HG03025 (cell line): Measurements from ENCODE around the gene PPP2R5E.
"Not testable (repeated sequence)": the region's sequence is repeated elsewhere in the genome, so short reads cannot be mapped to it uniquely, and the experiment has no call there.

Experiments
- ATAC-seq: cut with Tn5 transposase; IDR thresholded peaks from one replicate; pipeline ENCODE4 v1.9.1; 2021; ENCODE audit warnings: mild to moderate bottlenecking, moderate library complexity; ENCODE audit not compliant: unreplicated experiment, low FRiP score

Gene PPP2R5E

DNA sequence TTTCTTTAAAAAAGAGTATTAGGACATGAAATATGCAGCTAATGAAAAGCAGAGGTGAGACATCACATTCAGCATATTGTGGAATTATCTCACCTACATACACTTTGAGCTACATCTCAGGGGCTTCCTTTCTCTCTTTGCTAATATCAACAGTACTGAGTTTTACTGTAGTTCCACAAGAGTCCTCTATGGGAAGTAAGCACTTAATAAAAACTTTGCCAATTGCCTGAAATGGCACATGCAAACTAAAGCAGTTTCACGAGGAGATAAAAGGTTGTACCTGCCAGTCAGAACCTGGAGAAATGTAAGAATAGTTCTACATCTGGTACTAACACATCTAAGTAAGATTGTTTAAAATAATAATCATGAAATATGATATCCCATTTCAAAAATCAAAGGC, 150.9 kb downstream of the PPP2R5E start:
- ATAC-seq, result no peak

DNA sequence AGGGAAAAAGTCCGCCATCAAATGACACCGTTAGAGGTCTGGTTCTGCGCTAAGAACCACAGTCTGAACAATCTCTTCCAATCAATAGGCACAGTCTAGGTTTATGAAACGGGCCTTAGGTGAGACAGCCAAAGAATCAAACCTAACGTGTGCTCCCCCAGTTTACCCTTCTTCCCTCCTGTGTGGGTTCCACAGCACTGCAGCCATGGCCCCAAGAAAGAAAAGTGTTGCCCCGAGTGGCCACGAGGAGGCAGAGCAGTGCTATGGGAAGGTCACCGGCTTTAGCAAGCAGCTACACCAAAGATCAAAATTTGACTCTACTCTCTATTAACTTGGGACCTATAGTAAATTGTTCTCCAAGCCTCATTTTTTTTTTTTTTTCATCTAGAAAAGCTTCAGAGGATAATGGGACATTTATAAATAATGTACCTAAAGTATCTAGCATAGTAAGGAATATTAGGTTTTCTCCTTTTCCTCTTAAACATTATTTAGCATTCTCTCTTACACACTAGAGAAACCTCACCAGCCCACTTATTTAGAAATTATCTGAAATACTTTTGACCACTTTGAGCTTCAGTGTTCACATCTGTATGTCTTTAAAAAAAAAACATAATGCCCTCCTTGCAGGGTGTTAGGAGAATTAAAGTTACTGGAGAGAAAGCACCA, 154.3 kb downstream of the PPP2R5E start:
- ATAC-seq, result no peak

DNA sequence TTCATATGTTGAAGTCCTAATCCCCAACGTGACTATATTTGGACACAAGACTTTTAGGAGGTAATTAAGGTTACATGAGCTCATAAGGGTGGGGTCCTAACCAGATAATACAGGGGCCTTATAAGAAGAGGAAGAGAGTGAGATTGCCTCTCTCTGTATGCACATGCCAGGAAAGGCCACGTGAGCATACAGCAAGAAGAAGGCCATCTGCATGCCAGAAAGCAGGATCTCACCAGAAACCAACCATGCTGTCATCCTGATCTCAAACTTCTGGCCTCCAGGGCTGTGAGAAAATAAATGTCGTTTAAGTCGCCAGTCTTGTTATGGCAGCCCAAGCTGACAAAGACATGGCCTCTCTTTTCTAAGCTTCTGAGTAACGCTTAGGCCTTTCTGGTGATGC, 155.5 kb downstream of the PPP2R5E start:
- no peak for ATAC-seq

- no peak for ATAC-seq
These were observed 159.3 kb downstream of the PPP2R5E start for GRCh38 chr14:63383776-63384367.

DNA sequence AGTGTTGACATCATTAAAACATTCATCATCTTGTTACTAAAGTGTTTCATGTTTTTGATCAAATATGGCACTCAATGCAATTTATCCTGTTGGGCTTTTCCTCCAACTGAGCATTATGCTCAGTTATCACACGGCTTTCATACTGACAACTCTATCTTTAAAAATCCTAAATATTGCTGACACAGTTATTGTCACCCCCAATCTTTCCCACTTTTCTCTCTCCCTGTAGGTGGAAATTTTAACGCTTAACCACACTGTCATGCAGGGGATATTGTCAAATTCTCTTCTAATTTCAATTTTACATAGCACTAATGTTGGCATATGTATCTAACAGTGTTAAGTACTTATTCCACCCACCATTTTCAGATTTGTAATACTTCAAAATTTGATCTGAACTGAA, 164.7 kb downstream of the PPP2R5E start:
- no peak for ATAC-seq

GRCh38 chr14:63375769-63376168, 167.4 kb downstream of the PPP2R5E start:
- ATAC-seq, result no peak

- not testable (repeated sequence) for ATAC-seq
These were observed 171.6 kb downstream of the PPP2R5E start for GRCh38 chr14:63371613-63372012.

DNA sequence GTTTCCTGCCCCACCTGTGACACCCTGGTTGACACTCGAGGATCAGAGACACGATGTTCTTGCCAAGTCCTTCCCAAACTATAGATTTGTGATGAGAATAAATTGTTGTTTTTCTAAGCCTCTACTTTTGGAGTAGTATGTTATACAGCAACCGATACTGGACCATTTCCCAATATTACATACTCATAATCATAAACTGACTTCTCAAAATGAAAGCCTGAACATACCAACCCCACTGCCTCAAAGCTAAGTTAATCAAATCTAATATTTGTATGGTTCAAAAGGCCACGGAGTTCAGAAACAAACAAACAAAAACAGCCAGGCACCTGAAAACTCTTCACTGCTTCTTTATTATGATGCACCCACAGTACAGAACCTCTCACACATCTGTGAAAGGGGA, 172.1 kb downstream of the PPP2R5E start:
- no peak for ATAC-seq

- no peak for ATAC-seq
These were observed 175.3 kb downstream of the PPP2R5E start for GRCh38 chr14:63367742-63368364.

GRCh38 chr14:63362389-63362819, 180.8 kb downstream of the PPP2R5E start:
- no peak for ATAC-seq

DNA sequence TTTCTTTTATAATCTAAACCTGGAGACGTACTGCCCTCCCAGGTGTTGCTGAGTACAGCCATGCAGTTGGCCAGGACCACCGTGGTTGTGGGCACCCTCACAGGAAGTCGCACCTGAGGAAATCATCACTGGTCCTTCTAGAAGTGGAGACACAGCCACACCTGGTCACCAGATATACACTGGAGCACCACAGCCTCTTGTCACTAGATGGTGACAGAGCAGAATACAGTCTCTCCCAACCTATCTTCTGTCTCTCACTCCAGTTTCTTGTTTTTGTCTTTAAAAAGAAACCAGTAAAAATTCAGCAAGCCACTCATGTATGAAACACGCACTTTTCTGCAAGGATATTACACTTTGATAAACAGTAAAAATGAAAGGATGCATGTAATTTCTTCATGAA, 181.4 kb downstream of the PPP2R5E start:
- no peak for ATAC-seq

DNA sequence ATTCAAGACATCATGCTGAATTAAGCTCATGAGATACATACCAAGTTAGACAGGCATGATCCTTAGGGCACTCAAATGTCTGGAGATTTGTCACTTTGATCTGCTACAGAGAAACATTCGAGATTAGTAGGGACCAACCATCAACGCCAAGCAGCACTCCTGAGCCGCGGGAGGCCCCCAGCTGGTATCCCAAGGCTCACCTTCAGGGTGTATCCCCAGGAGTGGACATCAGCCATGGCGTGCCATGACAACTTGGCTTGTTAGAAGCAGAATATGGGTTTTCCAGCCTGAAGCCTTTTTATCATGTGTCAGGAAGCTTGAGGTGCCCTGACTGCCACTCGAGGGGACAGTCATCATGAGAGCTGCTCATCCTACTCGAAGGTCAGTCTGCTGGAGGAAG, 185.3 kb downstream of the PPP2R5E start:
- ATAC-seq, result no peak

GRCh38 chr14:63345826-63346225, 197.4 kb downstream of the PPP2R5E start:
- no peak for ATAC-seq

GRCh38 chr14:63344336-63344735, 198.8 kb downstream of the PPP2R5E start:
- no peak for ATAC-seq

GRCh38 chr14:63343878-63344277, 199.3 kb downstream of the PPP2R5E start:
- no peak for ATAC-seq

- no peak for ATAC-seq
These were observed 200.8 kb downstream of the PPP2R5E start for GRCh38 chr14:63342371-63342770.

DNA sequence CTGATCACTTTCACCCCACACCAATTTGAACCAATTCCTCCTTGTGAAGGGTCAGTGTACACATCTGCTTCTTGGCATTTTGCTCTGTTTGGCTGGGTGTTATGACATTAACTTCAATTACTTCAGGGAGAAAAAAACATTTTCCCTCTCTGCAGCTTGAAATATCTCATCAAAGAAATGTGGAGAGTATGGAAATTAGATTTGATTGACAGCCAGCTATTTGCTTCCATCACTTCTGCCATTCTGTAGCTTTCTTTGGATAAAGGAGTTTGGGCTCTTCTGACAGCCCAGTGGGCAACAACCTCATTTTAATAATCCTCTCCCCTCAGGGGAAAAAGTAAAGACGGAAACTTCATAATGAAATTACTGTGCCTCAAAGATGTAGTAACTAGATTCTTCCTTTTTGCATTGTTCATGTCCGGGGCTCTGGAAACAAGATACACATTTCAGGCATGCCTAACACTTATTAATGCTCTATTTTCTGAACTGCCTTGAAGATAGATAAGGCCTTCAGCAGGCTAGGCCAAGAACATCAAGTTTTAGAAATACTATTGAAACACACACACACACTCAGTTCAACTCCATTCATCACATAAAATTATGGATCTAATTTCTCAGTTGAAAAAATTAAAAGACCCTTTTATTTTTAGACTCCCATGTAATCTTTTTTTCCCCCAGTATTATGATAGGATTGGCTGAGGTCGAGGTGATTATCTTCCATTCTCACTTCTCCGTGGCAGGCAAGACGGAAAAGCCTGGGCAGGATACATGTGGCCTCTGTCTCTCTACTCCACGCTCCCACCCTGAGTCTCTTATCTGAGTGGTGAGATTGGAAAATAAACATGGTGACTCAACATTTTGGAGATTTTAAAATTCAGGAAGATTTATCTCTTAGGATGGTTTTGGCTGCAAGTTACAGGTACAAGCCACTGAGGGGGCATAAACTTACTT, 214.1 kb downstream of the PPP2R5E start:
- no peak for ATAC-seq

GRCh38 chr14:63326840-63327239, 216.3 kb downstream of the PPP2R5E start:
- no peak for ATAC-seq

GRCh38 chr14:63322897-63323573, 220.1 kb downstream of the PPP2R5E start:
- ATAC-seq, result no peak

DNA sequence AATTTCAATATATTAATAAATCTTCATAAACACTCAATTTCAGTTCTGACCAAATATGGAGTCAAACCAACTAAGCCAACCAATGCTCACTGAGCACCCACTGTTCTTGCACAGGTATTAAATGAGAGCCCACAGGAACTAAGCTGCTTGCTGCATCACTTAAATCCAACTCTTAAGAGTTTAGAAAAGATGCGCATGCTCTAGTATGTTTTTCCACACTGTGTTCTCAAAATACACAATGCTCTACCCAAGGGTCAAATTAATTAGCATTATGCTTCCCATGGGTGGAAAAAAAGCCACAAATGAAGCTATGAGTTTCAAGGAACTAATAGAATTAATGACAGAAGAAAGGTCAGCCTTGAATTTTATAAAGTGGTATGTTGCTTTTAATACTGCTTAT, 220.7 kb downstream of the PPP2R5E start:
- no peak for ATAC-seq
